Prostate gland (tissue), 2 donors: ENCODE results near the gene GATB. TPM values are rescaled to one million over a fixed set of nuclear protein-coding genes. Genes with fewer than 3 reads are reported as not detected.

ENCODE experiments used
- DNase-seq: peaks from one replicate; pipeline ENCODE4 v3.0.0-alpha.2; 2019; ENCODE audit warnings: low spot score
- H3K27ac ChIP-seq, 2 donors: fragments of 200-600 bp; sonication (generic); 2 replicates each; pipeline ENCODE4 v1.5.1; 2017 to 2019
- H3K27me3 ChIP-seq: fragments of 200-600 bp; sonication (generic); replicated peaks from 2 replicates; pipeline ENCODE4 v1.5.1; 2019; ENCODE audit not compliant: insufficient read depth
- H3K36me3 ChIP-seq, 2 donors: fragments of 200-600 bp; sonication (generic); 1 replicate in 1 of 2; 2 replicates in 1 of 2; pipeline versions ENCODE4 v1.5.1 to v1.8.1; 2017 to 2019
- H3K4me1 ChIP-seq: fragments of 200-600 bp; sonication (generic); replicated peaks from 2 replicates; pipeline ENCODE4 v1.5.1; 2019
- H3K4me3 ChIP-seq, 2 donors: fragments of 200-600 bp; sonication (generic); 2 replicates each; pipeline ENCODE4 v1.5.1; 2017 to 2019
- H3K9me3 ChIP-seq: fragments of 200-600 bp; sonication (generic); 2 replicates; pipeline ENCODE4 v1.5.1; 2017
- CTCF ChIP-seq, 4 experiments: fragments of 200-600 bp in 2 of 4; fragments of 450-650 bp in 2 of 4; sonication (generic) in 2 of 4; IDR thresholded peaks; 1 replicate in 3 of 4; 2 replicates in 1 of 4; pipeline ENCODE4 v1.5.1; 2016 to 2019; ENCODE audit warnings: antibody characterized with exemption in 4 of 4, mild to moderate bottlenecking in 2 of 4, moderate library complexity in 2 of 4
- POLR2A ChIP-seq: fragments of 450-650 bp; IDR thresholded peaks from one replicate; pipeline ENCODE4 v1.6.1; 2016; ENCODE audit warnings: antibody characterized with exemption, mild to moderate bottlenecking
- POLR2AphosphoS5 ChIP-seq: sonication (generic); formaldehyde crosslinking; IDR thresholded peaks from one replicate; pipeline ENCODE4 v1.6.1; 2017; ENCODE audit warnings: antibody characterized with exemption
- WGBS: methylation state at CpG from one replicate; pipeline ENCODE4 v1.1.5; 2018; 5-methylcytosine and 5-hydroxymethylcytosine counted together
- intact Hi-C: fragments of 100-400 bp; cut with DNase I; formaldehyde crosslinking; loops from one replicate; pipeline ENCODE4 v1.14.2; 2022
- total RNA-seq, 2 donors: library from RNA; depleted of rRNA; stranded (reverse); fragments of >200 nt; gene quantifications; one replicate each; pipeline ENCODE4 v1.1.0, GENCODE V29; 2016

The GATB gene
- total RNA-seq, 2 donors from 2014 or later, result 15.8 to 38.7 TPM

- H3K4me3 ChIP-seq, result no peak overlapping the region
- DNase-seq, result no peak
- 62% methylated on average over 5 of the region's 5 CpGs for WGBS
- no peak overlapping the region for H3K27ac ChIP-seq
- H3K4me1 ChIP-seq, result no peaks in the 10 kb centered on the region
- no peaks in the 10 kb centered on the region for H3K27me3 ChIP-seq
- intact Hi-C loops, result no loop called here
- TF ChIP-seq POLR2AphosphoS5 (no peak), CTCF (IDR thresholded peaks at IDR 0.05) (no peak), POLR2A (no peak)
- no peaks in the 10 kb centered on the region for H3K9me3 ChIP-seq
- H3K36me3 ChIP-seq, result no peaks in the 10 kb centered on the region
These were observed 10.9 kb upstream of the GATB start for GRCh38 chr4:151771664-151772063.

GRCh38 chr4:151770154-151770553 lies 9.3 kb upstream of the GATB start:
- no peak for TF ChIP-seq POLR2A
- TF ChIP-seq POLR2AphosphoS5, result no peak
- no peak for TF ChIP-seq CTCF (IDR thresholded peaks at IDR 0.05)
- intact Hi-C loops, result no loop called here
- no peaks in the 10 kb centered on the region for H3K27me3 ChIP-seq
- H3K4me3 ChIP-seq, result no peak overlapping the region
- H3K4me1 ChIP-seq, result no peaks in the 10 kb centered on the region
- no peaks in the 10 kb centered on the region for H3K36me3 ChIP-seq
- H3K27ac ChIP-seq, result no peak overlapping the region
- no peak for DNase-seq
- H3K9me3 ChIP-seq, result no peaks in the 10 kb centered on the region
- 95% methylated on average over 1 of the region's 1 CpG for WGBS

GRCh38 chr4:151768835-151769234 lies 8.0 kb upstream of the GATB start:
- no peaks in the 10 kb centered on the region for H3K9me3 ChIP-seq
- no peak overlapping the region for H3K4me3 ChIP-seq
- intact Hi-C loops, result no loop called here
- TF ChIP-seq POLR2AphosphoS5 (no peak), CTCF (IDR thresholded peaks at IDR 0.05) (no peak), POLR2A (no peak)
- DNase-seq, result no peak
- WGBS, result 47% methylated on average over 2 of the region's 2 CpGs
- H3K4me1 ChIP-seq, result no peaks in the 10 kb centered on the region
- no peaks in the 10 kb centered on the region for H3K36me3 ChIP-seq
- no peak overlapping the region for H3K27ac ChIP-seq
- H3K27me3 ChIP-seq, result no peaks in the 10 kb centered on the region

GRCh38 chr4:151766691-151767090 lies 5.9 kb upstream of the GATB start:
- Histone ChIP-seq H3K4me1 (no peaks in the 10 kb centered on the region), H3K27ac (no peak overlapping the region), H3K4me3 (no peak overlapping the region), H3K27me3 (no peaks in the 10 kb centered on the region), H3K36me3 (no peaks in the 10 kb centered on the region), H3K9me3 (no peaks in the 10 kb centered on the region)
- WGBS, result 90% methylated on average over 4 of the region's 4 CpGs
- no peak for TF ChIP-seq POLR2A
- no peak for TF ChIP-seq POLR2AphosphoS5
- no peak for TF ChIP-seq CTCF (IDR thresholded peaks at IDR 0.05)
- intact Hi-C loops, result no loop called here
- no peak for DNase-seq

GRCh38 chr4:151760002-151760401 lies 805 bp downstream of the GATB start:
- Histone ChIP-seq H3K4me3 (peak overlapping the region in 1 of 2 donors; percentile 57), H3K4me1 (no peaks in the 10 kb centered on the region), H3K9me3 (no peaks in the 10 kb centered on the region), H3K27me3 (no peaks in the 10 kb centered on the region), H3K36me3 (no peaks in the 10 kb centered on the region), H3K27ac (no peak overlapping the region)
- 23% methylated on average over 3 of the region's 3 CpGs for WGBS
- TF ChIP-seq POLR2AphosphoS5 (no peak), POLR2A (no peak)
- DNase-seq, result no peak
- intact Hi-C loops, result no loop called here
